SK-N-SH treated with all-trans-retinoic acid at 6 μM for 48 hours (cell line): Measurements from ENCODE around the gene AP1S1.

ENCODE experiments used
- GLIS3 ChIP-seq: fragments of 250-450 bp; sonication (Bioruptor Pico); IDR thresholded peaks from 2 replicates; pipeline ENCODE4 v1.5.0; 2020; ENCODE audit warnings: mild to moderate bottlenecking, moderate library complexity
- PATZ1 ChIP-seq: fragments of 250-450 bp; sonication (Bioruptor Pico); IDR thresholded peaks from 2 replicates; pipeline ENCODE4 v1.8.0; 2020; ENCODE audit warnings: mild to moderate bottlenecking, moderate library complexity, borderline replicate concordance

GRCh38 chr7:101172005-101172853 is 18.0 kb downstream of the AP1S1 start:
- no peak for TF ChIP-seq GLIS3 (CRISPR knock-in tag)
- TF ChIP-seq PATZ1 (CRISPR knock-in tag), result no peak
